Astrocyte of the cerebellum (primary cell): ENCODE data around the gene OPCML.

Experiments used
- DNase-seq: peaks from one replicate; pipeline ENCODE4 v3.0.0-alpha.2; 2011; ENCODE audit warnings: low read depth
- H3K4me3 ChIP-seq: 2 replicates; pipeline ENCODE4 v1.5.1; 2011; ENCODE audit warnings: mild to moderate bottlenecking, low read depth, low read length, moderate library complexity
- CTCF ChIP-seq: IDR thresholded peaks from 2 replicates; pipeline ENCODE4 v1.5.1; 2012; ENCODE audit warnings: low read length, low read depth, moderate library complexity, mild to moderate bottlenecking; ENCODE audit errors: missing control alignments
- in situ Hi-C: cut with HindIII; loops from 2 replicates; pipeline ENCODE4 v1.10.0; 2017; ENCODE audit warnings: low sequenced_read_pairs

The OPCML gene

GRCh38 chr11:132639403-132639802 is 892.9 kb downstream of the OPCML start:
- in situ Hi-C loops: no loop called here

GRCh38 chr11:132638423-132638822 is 893.9 kb downstream of the OPCML start:
- TF ChIP-seq CTCF: no peak
- H3K4me3 ChIP-seq: no peak overlapping the region
- in situ Hi-C loops: no loop called here
- DNase-seq: no peak

More at GRCh38 chr11:132639403-132639802, 892.9 kb downstream of the OPCML start:
- DNase-seq: no peak
- H3K4me3 ChIP-seq: no peak overlapping the region
- TF ChIP-seq CTCF: no peak

- no peak for DNase-seq
- TF ChIP-seq CTCF: no peak
- H3K4me3 ChIP-seq: no peak overlapping the region
- in situ Hi-C loops: no loop called here
Measured at GRCh38 chr11:132636523-132636922, 895.8 kb downstream of the OPCML start.

- TF ChIP-seq CTCF: no peak
- DNase-seq: peak; percentile 83
- in situ Hi-C loops: no loop called here
- no peak overlapping the region for H3K4me3 ChIP-seq
Measured at GRCh38 chr11:132632641-132633124, 899.6 kb downstream of the OPCML start.

- no peak overlapping the region for H3K4me3 ChIP-seq
- DNase-seq: no peak
- in situ Hi-C loops: no loop called here
- no peak for TF ChIP-seq CTCF
Measured at GRCh38 chr11:132631989-132632388, 900.3 kb downstream of the OPCML start.

GRCh38 chr11:132627981-132628380 is 904.3 kb downstream of the OPCML start:
- H3K4me3 ChIP-seq: no peak overlapping the region
- no peak for DNase-seq
- TF ChIP-seq CTCF: no peak
- in situ Hi-C loops: no loop called here

GRCh38 chr11:132626446-132626845 is 905.9 kb downstream of the OPCML start:
- no peak for DNase-seq
- in situ Hi-C loops: no loop called here
- no peak for TF ChIP-seq CTCF
- H3K4me3 ChIP-seq: no peak overlapping the region
